H1 (cell line): ENCODE data around the gene ZFP3. TPM values are rescaled to one million over a fixed set of nuclear protein-coding genes. Genes with fewer than 3 reads are reported as not detected.

Experiments
- CTCF ChIA-PET: fragments of 300-600 bp; sonication (Branson Sonifier 250); formaldehyde crosslinking; loops from one replicate; lab custom pipeline; 2021; ENCODE audit not compliant: partially characterized antibody; lab: Charles Lee
- POLR2A ChIA-PET: fragments of 300-600 bp; sonication (Branson Sonifier 250); formaldehyde crosslinking; loops from one replicate; lab custom pipeline; 2021; ENCODE audit warnings: inconsistent platforms; ENCODE audit not compliant: partially characterized antibody; lab: Charles Lee
- DNase-seq, 2 experiments: peaks; one replicate each; pipeline versions ENCODE4 v3.0.0 to v3.0.0-alpha.2; 2010 to 2022; ENCODE audit warnings: low spot score in 2 of 2, low read depth in 1 of 2, mixed read lengths in 1 of 2
- FAIRE-seq: peaks from 2 replicates; lab custom pipeline; 2011; peaks lifted over from hg19 to GRCh38; lab: Jason Lieb, UNC
- H2AFZ ChIP-seq: 2 replicates; pipeline ENCODE4 v1.8.1; 2012; ENCODE audit warnings: low read length, inconsistent platforms
- H2AK5ac ChIP-seq: 2 replicates; pipeline ENCODE4 v1.6.1; 2013; ENCODE audit warnings: low read depth, low read length
- H2BK120ac ChIP-seq: replicated peaks from 2 replicates; pipeline ENCODE3; 2013; ENCODE audit warnings: low read depth, low read length, inconsistent platforms
- H2BK12ac ChIP-seq: 2 replicates; pipeline ENCODE4 v1.6.1; 2013; ENCODE audit warnings: low read depth, low read length
- H2BK15ac ChIP-seq: 2 replicates; pipeline ENCODE4 v1.6.1; 2013; ENCODE audit warnings: low read length
- H2BK20ac ChIP-seq: 2 replicates; pipeline ENCODE4 v1.6.1; 2013; ENCODE audit warnings: low read length
- H2BK5ac ChIP-seq: 2 replicates; pipeline ENCODE4 v1.6.1; 2013; ENCODE audit warnings: low read depth, low read length
- H3K14ac ChIP-seq: 2 replicates; pipeline ENCODE4 v1.6.1; 2013; ENCODE audit warnings: inconsistent platforms; ENCODE audit not compliant: insufficient read length
- H3K18ac ChIP-seq: 2 replicates; pipeline ENCODE4 v1.6.1; 2013; ENCODE audit warnings: low read length; ENCODE audit errors: extremely low read depth
- H3K23ac ChIP-seq: 2 replicates; pipeline ENCODE4 v1.6.1; 2013; ENCODE audit warnings: inconsistent platforms; ENCODE audit not compliant: insufficient read length
- H3K23me2 ChIP-seq: 2 replicates; pipeline ENCODE4 v1.6.1; 2013; ENCODE audit warnings: low read depth, low read length
- H3K27ac ChIP-seq: 2 replicates; pipeline ENCODE4 v1.6.1; 2011; ENCODE audit warnings: low read depth, low read length, inconsistent platforms
- H3K27me3 ChIP-seq, 4 experiments: replicated peaks in 1 of 4; 1 replicate in 1 of 4; 2 replicates in 3 of 4; pipeline versions ENCODE4 v1.6.1 to v1.8.1; 2011 to 2013; ENCODE audit warnings: low read length in 3 of 4, mild to moderate bottlenecking in 3 of 4, inconsistent platforms in 2 of 4, mixed read lengths in 2 of 4, moderate library complexity in 1 of 4; ENCODE audit not compliant: control insufficient read depth in 3 of 4, insufficient read depth in 3 of 4; ENCODE audit errors: extremely low read depth in 1 of 4
- H3K36me3 ChIP-seq, 4 experiments: 2 replicates each; pipeline versions ENCODE4 v1.6.1 to v1.8.1; 2011 to 2013; ENCODE audit warnings: mild to moderate bottlenecking in 4 of 4, low read length in 3 of 4, moderate library complexity in 2 of 4, control low read depth in 1 of 4, inconsistent platforms in 1 of 4; ENCODE audit not compliant: insufficient read depth in 4 of 4, control insufficient read depth in 2 of 4
- H3K4ac ChIP-seq: replicated peaks from 2 replicates; pipeline ENCODE3; 2013; ENCODE audit warnings: low read length, low read depth, mixed read lengths, inconsistent platforms; ENCODE audit not compliant: insufficient read length
- H3K4me1 ChIP-seq, 4 experiments: replicated peaks in 1 of 4; 1 replicate in 1 of 4; 2 replicates in 3 of 4; pipeline versions ENCODE4 v1.6.1 to v1.8.1; 2011 to 2013; ENCODE audit warnings: low read length in 3 of 4, inconsistent platforms in 2 of 4, mixed read lengths in 1 of 4; ENCODE audit not compliant: insufficient read depth in 4 of 4, control insufficient read depth in 3 of 4
- H3K4me2 ChIP-seq, 2 experiments: 2 replicates each; pipeline versions ENCODE4 v1.6.1 to v1.8.1; 2011 to 2013; ENCODE audit warnings: low read depth in 2 of 2, low read length in 2 of 2, control low read depth in 1 of 2, inconsistent platforms in 1 of 2, mild to moderate bottlenecking in 1 of 2; ENCODE audit not compliant: insufficient read depth in 1 of 2
- H3K4me3 ChIP-seq, 4 experiments: fragments of 200-600, 300-600 bp in 1 of 4; sonication (generic), shearing (Covaris generic), sonication (Bioruptor Twin) in 1 of 4; 2 replicates each; pipeline versions ENCODE4 v1.5.1 to v1.8.1; 2011 to 2016; ENCODE audit warnings: low read length in 4 of 4, low read depth in 3 of 4, control low read depth in 2 of 4, inconsistent platforms in 2 of 4, mild to moderate bottlenecking in 2 of 4, mixed read lengths in 1 of 4, moderate library complexity in 1 of 4; ENCODE audit not compliant: insufficient read depth in 2 of 4; ENCODE audit errors: extremely low read depth in 1 of 4
- H3K56ac ChIP-seq: replicated peaks from 2 replicates; pipeline ENCODE3; 2013; ENCODE audit warnings: low read depth, mild to moderate bottlenecking, mixed read lengths, low read length, inconsistent platforms; ENCODE audit not compliant: insufficient read length
- H3K79me1 ChIP-seq: 2 replicates; pipeline ENCODE4 v1.6.1; 2013; ENCODE audit warnings: low read depth, low read length, control low read depth
- H3K79me2 ChIP-seq, 2 experiments: 2 replicates each; pipeline versions ENCODE4 v1.6.1 to v1.8.1; 2012 to 2013; ENCODE audit warnings: low read length in 2 of 2, mild to moderate bottlenecking in 2 of 2, inconsistent platforms in 1 of 2; ENCODE audit not compliant: insufficient read depth in 2 of 2, control insufficient read depth in 1 of 2
- H3K9ac ChIP-seq, 4 experiments: replicated peaks in 1 of 4; 1 replicate in 1 of 4; 2 replicates in 3 of 4; pipeline versions ENCODE4 v1.6.1 to v1.8.1; 2011 to 2013; ENCODE audit warnings: low read depth in 3 of 4, low read length in 3 of 4, control low read depth in 2 of 4, mild to moderate bottlenecking in 2 of 4, moderate library complexity in 2 of 4, inconsistent platforms in 1 of 4; ENCODE audit errors: extremely low read depth in 1 of 4
- H3K9me3 ChIP-seq, 2 experiments: 2 replicates each; pipeline versions ENCODE4 v1.6.1 to v1.8.1; 2012 to 2013; ENCODE audit warnings: mild to moderate bottlenecking in 2 of 2, moderate library complexity in 2 of 2, control low read depth in 1 of 2, inconsistent platforms in 1 of 2, low read depth in 1 of 2, low read length in 1 of 2, mixed read lengths in 1 of 2; ENCODE audit not compliant: insufficient read depth in 2 of 2
- H4K20me1 ChIP-seq, 2 experiments: replicated peaks in 1 of 2; 2 replicates each; pipeline versions ENCODE3 to v1.8.1; 2011 to 2013; ENCODE audit warnings: inconsistent platforms in 2 of 2, low read length in 2 of 2, mild to moderate bottlenecking in 1 of 2; ENCODE audit not compliant: insufficient read depth in 2 of 2, control insufficient read depth in 1 of 2
- H4K5ac ChIP-seq: 2 replicates; pipeline ENCODE4 v1.6.1; 2013; ENCODE audit warnings: low read length, low read depth, mixed read lengths, inconsistent platforms; ENCODE audit not compliant: insufficient read length
- H4K8ac ChIP-seq: 2 replicates; pipeline ENCODE4 v1.8.0; 2013; ENCODE audit warnings: mild to moderate bottlenecking, moderate library complexity, low read length, inconsistent platforms; ENCODE audit not compliant: insufficient read depth; ENCODE audit errors: extremely low read depth
- H4K91ac ChIP-seq: replicated peaks from 2 replicates; pipeline ENCODE3; 2013; ENCODE audit warnings: low read length, mixed read lengths, inconsistent platforms; ENCODE audit not compliant: insufficient read length
- ASH2L ChIP-seq: fragments of 200-600, 300-600 bp; sonication (generic); IDR thresholded peaks from one replicate; pipeline ENCODE4 v1.7.1; 2017; ENCODE audit warnings: low read length
- BCL11A ChIP-seq, 2 experiments: IDR thresholded peaks; one replicate each; pipeline ENCODE4 v1.6.1; 2011; ENCODE audit warnings: low read depth in 2 of 2, low read length in 2 of 2, mild to moderate bottlenecking in 2 of 2
- CBX8 ChIP-seq: fragments of 300-800, 300-1000 bp; sonication (generic); IDR thresholded peaks from 2 replicates; pipeline ENCODE4 v1.7.1; 2016; ENCODE audit warnings: low read depth, low read length, borderline replicate concordance
- EZH2 ChIP-seq: fragments of 200-600 bp; sonication (generic); IDR thresholded peaks from 2 replicates; pipeline ENCODE4 v1.7.1; 2012; ENCODE audit warnings: low read depth, mild to moderate bottlenecking, moderate library complexity, low read length, inconsistent platforms; ENCODE audit not compliant: severe bottlenecking
- GABPA ChIP-seq: IDR thresholded peaks from 2 replicates; pipeline ENCODE4 v1.6.1; 2011; ENCODE audit warnings: mild to moderate bottlenecking, low read length, moderate library complexity, borderline replicate concordance; ENCODE audit not compliant: insufficient read depth
- HDAC2 ChIP-seq, 2 experiments: fragments of 300-600 bp in 1 of 2; sonication (generic) in 1 of 2; IDR thresholded peaks; 2 replicates each; pipeline ENCODE4 v1.6.1; 2011 to 2012; ENCODE audit warnings: low read depth in 2 of 2, low read length in 2 of 2, mild to moderate bottlenecking in 2 of 2, moderate library complexity in 2 of 2, borderline replicate concordance in 1 of 2, inconsistent platforms in 1 of 2
- JUN ChIP-seq: IDR thresholded peaks from 2 replicates; pipeline ENCODE4 v1.6.1; 2011; ENCODE audit warnings: low read depth, mild to moderate bottlenecking, improper control_type of control experiment, low read length
- POLR2A ChIP-seq, 2 experiments: IDR thresholded peaks; 1 replicate in 1 of 2; 2 replicates in 1 of 2; pipeline ENCODE4 v1.6.1; 2011; ENCODE audit warnings: low read depth in 2 of 2, low read length in 2 of 2, mild to moderate bottlenecking in 2 of 2; ENCODE audit errors: control extremely low read depth in 1 of 2
- RBBP5 ChIP-seq: IDR thresholded peaks from 2 replicates; pipeline ENCODE4 v1.7.1; 2012; ENCODE audit warnings: low read depth, mild to moderate bottlenecking, inconsistent platforms, low read length, moderate library complexity, borderline replicate concordance
- SP2 ChIP-seq: IDR thresholded peaks from 2 replicates; pipeline ENCODE4 v1.6.1; 2012; ENCODE audit warnings: mild to moderate bottlenecking, low read length, inconsistent platforms
- SP4 ChIP-seq: IDR thresholded peaks from 2 replicates; pipeline ENCODE4 v1.6.1; 2012; ENCODE audit warnings: low read length, inconsistent platforms
- TAF1 ChIP-seq: IDR thresholded peaks from 2 replicates; pipeline ENCODE4 v1.6.1; 2011; ENCODE audit warnings: mild to moderate bottlenecking, low read depth, low read length
- TCF12 ChIP-seq: IDR thresholded peaks from 2 replicates; pipeline ENCODE4 v1.6.1; 2011; ENCODE audit warnings: low read depth, mild to moderate bottlenecking, low read length
- WGBS, 2 experiments: shearing (Covaris generic) in 1 of 2; methylation state at CpG; one replicate each; pipeline versions ENCODE4 v1.1.6 to v1.1.7; 2013 to 2015; ENCODE audit warnings: low lambda C conversion rate in 2 of 2, mixed read lengths in 2 of 2, inconsistent platforms in 1 of 2, low coverage in 1 of 2, missing lambda C conversion rate in 1 of 2; ENCODE audit not compliant: insufficient replicate concordance in 2 of 2, insufficient coverage in 1 of 2, insufficient read length in 1 of 2; ENCODE audit errors: extremely low coverage in 1 of 2, missing lambda C conversion rate in 1 of 2; 5-methylcytosine and 5-hydroxymethylcytosine counted together
- polyA plus RNA-seq, 7 experiments: library from polyadenylated mRNA; depleted of rRNA in 3 of 7; stranded (reverse) in 5 of 7; unstranded in 2 of 7; fragments of >200 nt in 5 of 7; fragments of 200-250 nt in 2 of 7; gene quantifications; 1 replicate in 5 of 7; 2 replicates in 1 of 7; 4 replicates in 1 of 7; pipeline versions ENCODE4 v1.2.1 to v1.2.3, GENCODE V29; 2011 to 2013; ENCODE audit warnings: missing spikeins in 2 of 7, mixed read lengths in 2 of 7
- total RNA-seq: library from RNA; stranded (reverse); fragmentation: NEBNext Ultra II Directional; extraction: Animal tissue kit (Norgen Biotek cat#: 25700); gene quantifications from 2 replicates; pipeline ENCODE4 v1.2.1, GENCODE V29; 2021
- TF ChIP-seq, protein P1 (sequence below): IDR thresholded peaks from 2 replicates; pipeline ENCODE4 v1.6.1; 2011; ENCODE audit warnings: low read depth, mild to moderate bottlenecking, low read length; ENCODE audit not compliant: insufficient read depth

The ZFP3 gene
- total and polyA plus RNA-seq, 2 of the 8 experiments (the other 6 are each of a cell fraction or from before 2014, with no cell fraction given): 0.15 to 0.44 TPM

- ChIA-PET POLR2A (interaction anchor here (0.8 to 2.0 kb wide), 6 partner anchors 8 to 66 kb away, joined by 3 to 7 read pairs (median 4); no protein-coding TSS in a partner anchor), CTCF (interaction anchor here (0.8 to 11.5 kb wide), 6 partner anchors 8 to 228 kb away, joined by 3 to 102 read pairs (median 6); no protein-coding TSS in a partner anchor)
- Histone ChIP-seq H3K23ac (no peak overlapping the region), H2BK15ac (peak overlapping the region; percentile 46; the same call in 1 of the 2 replicates), H3K9ac (no peak overlapping the region), H2BK5ac (no peak overlapping the region), H3K79me2 (no peaks in the 10 kb centered on the region), H3K23me2 (peaks cover 4% of the 10 kb centered on the region; the same call in 1 of the 2 replicates), H4K20me1 (no peaks in the 10 kb centered on the region), H3K4ac (no peak overlapping the region), H2BK120ac (no peak overlapping the region), H2AFZ (no peak overlapping the region), H2BK20ac (no peak overlapping the region), H2BK12ac (no peak overlapping the region), H3K4me3 (no peak overlapping the region), H3K36me3 (no peaks in the 10 kb centered on the region), H4K91ac (no peak overlapping the region), H3K79me1 (no peaks in the 10 kb centered on the region), H3K9me3 (no peaks in the 10 kb centered on the region), H3K27ac (no peak overlapping the region), H2AK5ac (no peak overlapping the region), H3K18ac (no peak overlapping the region), H4K5ac (no peak overlapping the region), H4K8ac (no peak overlapping the region), H3K14ac (no peak overlapping the region), H3K56ac (no peak overlapping the region), H3K4me2 (no peak overlapping the region), H3K27me3 (peaks cover 0 to 14% (median 1%) of the 10 kb centered on the region in 4 experiments; a peak in 5 of 7 replicates), H3K4me1 (no peaks in the 10 kb centered on the region; a peak in 1 of 7 replicates)
- DNase-seq (no peak), FAIRE-seq (no peak)
- WGBS, 2 experiments: 94% methylated on average over 5 of the region's 5 CpGs; no CpG with 5 or more reads in 1 of the 2 experiments
- TF ChIP-seq BCL11A (IDR thresholded peaks at IDR 0.05; ENCODE audit: low read depth in 2 of 2, low read length in 2 of 2) (no peak), TAF1 (no peak), EZH2 (no peak), RBBP5 (no peak), SP2 (no peak), HDAC2 (IDR thresholded peaks at IDR 0.05; ENCODE audit: borderline replicate concordance in 1 of 2, low read depth in 2 of 2, low read length in 2 of 2) (no peak), JUN (no peak), CBX8 (no peak), ASH2L (no peak), SP4 (no peak), TCF12 (no peak), POLR2A (IDR thresholded peaks at IDR 0.05; ENCODE audit: control extremely low read depth in 1 of 2, low read depth in 2 of 2, low read length in 2 of 2) (no peak), GABPA (no peak)
- TF ChIP-seq, protein P1, sequence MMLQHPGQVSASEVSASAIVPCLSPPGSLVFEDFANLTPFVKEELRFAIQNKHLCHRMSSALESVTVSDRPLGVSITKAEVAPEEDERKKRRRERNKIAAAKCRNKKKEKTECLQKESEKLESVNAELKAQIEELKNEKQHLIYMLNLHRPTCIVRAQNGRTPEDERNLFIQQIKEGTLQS: no peak
Measured at GRCh38 chr17:5034063-5034462, 44.2 kb upstream of the ZFP3 start.
